ENCODE results near the gene MYCBP2. TPM values are rescaled to one million over a fixed set of nuclear protein-coding genes. Genes with fewer than 3 reads are reported as not detected.
"Not testable (repeated sequence)": the region's sequence is repeated elsewhere in the genome, so short reads cannot be mapped to it uniquely, and the experiment has no call there.

Gene MYCBP2
- total RNA-seq, 1 donor from 2014 or later, result 84.7 TPM

GRCh38 chr13:77291774-77292173, 35.1 kb downstream of the MYCBP2 start:
- DNase-seq (ENCODE audit: extremely low spot score, unreplicated experiment), result no peak
- H3K4me3 Mint-ChIP-seq (ENCODE audit: unreplicated experiment), result no peak overlapping the region
- peaks cover 2% of the 10 kb centered on the region for H3K4me1 Mint-ChIP-seq (ENCODE audit: unreplicated experiment)
- no peak overlapping the region for H3K27ac Mint-ChIP-seq (ENCODE audit: unreplicated experiment)
- peaks cover 11% of the 10 kb centered on the region for H3K9me3 Mint-ChIP-seq (ENCODE audit: unreplicated experiment)
- no peak for TF ChIP-seq CTCF (IDR thresholded peaks at IDR 0.05)
- H3K27me3 Mint-ChIP-seq (ENCODE audit: unreplicated experiment), result no peaks in the 10 kb centered on the region
- peaks cover 56% of the 10 kb centered on the region for H3K36me3 Mint-ChIP-seq (ENCODE audit: unreplicated experiment)

GRCh38 chr13:77290342-77290741, 36.6 kb downstream of the MYCBP2 start:
- Mint-ChIP-seq H3K27ac (ENCODE audit: unreplicated experiment) (no peak overlapping the region), H3K4me1 (ENCODE audit: unreplicated experiment) (peaks cover 2% of the 10 kb centered on the region), H3K9me3 (ENCODE audit: unreplicated experiment) (peaks cover 7% of the 10 kb centered on the region), H3K4me3 (ENCODE audit: unreplicated experiment) (no peak overlapping the region), H3K27me3 (ENCODE audit: unreplicated experiment) (no peaks in the 10 kb centered on the region), H3K36me3 (ENCODE audit: unreplicated experiment) (peaks cover 53% of the 10 kb centered on the region)
- TF ChIP-seq CTCF (IDR thresholded peaks at IDR 0.05), result no peak
- no peak for DNase-seq (ENCODE audit: extremely low spot score, unreplicated experiment)

- Mint-ChIP-seq H3K27me3 (ENCODE audit: unreplicated experiment) (no peaks in the 10 kb centered on the region), H3K36me3 (ENCODE audit: unreplicated experiment) (peaks cover 50% of the 10 kb centered on the region)
Observed at GRCh38 chr13:77289851-77290250, 37.0 kb downstream of the MYCBP2 start.

GRCh38 chr13:77285632-77286031, 41.3 kb downstream of the MYCBP2 start:
- H3K9me3 Mint-ChIP-seq (ENCODE audit: unreplicated experiment); H3K27me3 Mint-ChIP-seq (ENCODE audit: unreplicated experiment); DNase-seq (ENCODE audit: extremely low spot score, unreplicated experiment); H3K27ac Mint-ChIP-seq (ENCODE audit: unreplicated experiment); H3K4me1 Mint-ChIP-seq (ENCODE audit: unreplicated experiment); H3K4me3 Mint-ChIP-seq (ENCODE audit: unreplicated experiment): not testable (repeated sequence)
- peaks cover 23% of the 10 kb centered on the region for H3K36me3 Mint-ChIP-seq (ENCODE audit: unreplicated experiment)

More at GRCh38 chr13:77289851-77290250, 37.0 kb downstream of the MYCBP2 start:
- H3K9me3 Mint-ChIP-seq (ENCODE audit: unreplicated experiment), result peaks cover 7% of the 10 kb centered on the region
- H3K4me3 Mint-ChIP-seq (ENCODE audit: unreplicated experiment), result no peak overlapping the region
- H3K4me1 Mint-ChIP-seq (ENCODE audit: unreplicated experiment), result peaks cover 2% of the 10 kb centered on the region
- H3K27ac Mint-ChIP-seq (ENCODE audit: unreplicated experiment), result no peak overlapping the region
- no peak for DNase-seq (ENCODE audit: extremely low spot score, unreplicated experiment)
- no peak for TF ChIP-seq CTCF (IDR thresholded peaks at IDR 0.05)

- DNase-seq (ENCODE audit: extremely low spot score, unreplicated experiment), result no peak
- H3K4me3 Mint-ChIP-seq (ENCODE audit: unreplicated experiment), result no peak overlapping the region
- H3K4me1 Mint-ChIP-seq (ENCODE audit: unreplicated experiment), result no peaks in the 10 kb centered on the region
- no peak overlapping the region for H3K27ac Mint-ChIP-seq (ENCODE audit: unreplicated experiment)
- H3K9me3 Mint-ChIP-seq (ENCODE audit: unreplicated experiment), result no peaks in the 10 kb centered on the region
- no peaks in the 10 kb centered on the region for H3K27me3 Mint-ChIP-seq (ENCODE audit: unreplicated experiment)
- H3K36me3 Mint-ChIP-seq (ENCODE audit: unreplicated experiment), result peaks cover 19% of the 10 kb centered on the region
- TF ChIP-seq CTCF (IDR thresholded peaks at IDR 0.05), result no peak
Observed at GRCh38 chr13:77285098-77285497, 41.8 kb downstream of the MYCBP2 start.

GRCh38 chr13:77274126-77274525, 52.8 kb downstream of the MYCBP2 start:
- TF ChIP-seq CTCF (IDR thresholded peaks at IDR 0.05), result peak; percentile 24
- H3K27ac Mint-ChIP-seq (ENCODE audit: unreplicated experiment), result no peak overlapping the region
- DNase-seq (ENCODE audit: extremely low spot score, unreplicated experiment), result no peak
- no peaks in the 10 kb centered on the region for H3K4me1 Mint-ChIP-seq (ENCODE audit: unreplicated experiment)
- H3K36me3 Mint-ChIP-seq (ENCODE audit: unreplicated experiment), result peaks cover 29% of the 10 kb centered on the region
- H3K27me3 Mint-ChIP-seq (ENCODE audit: unreplicated experiment), result no peaks in the 10 kb centered on the region
- H3K9me3 Mint-ChIP-seq (ENCODE audit: unreplicated experiment), result no peaks in the 10 kb centered on the region
- no peak overlapping the region for H3K4me3 Mint-ChIP-seq (ENCODE audit: unreplicated experiment)
